H9 (cell line): Measurements from ENCODE around the gene CYSTM1. TPM values are rescaled to one million over a fixed set of nuclear protein-coding genes. Genes with fewer than 3 reads are reported as not detected.

Source experiments
- DNase-seq: peaks from one replicate; pipeline ENCODE4 v3.0.0-alpha.2; 2017
- H2AFZ ChIP-seq: one replicate; pipeline ENCODE4 v1.6.1; 2013; ENCODE audit warnings: mild to moderate bottlenecking, low read length, control low read depth, moderate library complexity
- H2AK5ac ChIP-seq: 2 replicates; pipeline ENCODE4 v1.6.1; 2013; ENCODE audit warnings: low read length, control low read depth, mixed read lengths; ENCODE audit not compliant: insufficient read length
- H2BK120ac ChIP-seq: one replicate; pipeline ENCODE4 v1.6.1; 2013; ENCODE audit warnings: low read depth, mild to moderate bottlenecking, low read length, control low read depth, inconsistent platforms; ENCODE audit not compliant: poor library complexity, severe bottlenecking
- H2BK12ac ChIP-seq: 2 replicates; pipeline ENCODE4 v1.6.1; 2013; ENCODE audit warnings: low read length, control low read depth, mixed read lengths, low read depth; ENCODE audit not compliant: insufficient read length
- H2BK15ac ChIP-seq: 2 replicates; pipeline ENCODE4 v1.6.1; 2013; ENCODE audit warnings: low read depth, low read length, control low read depth
- H2BK20ac ChIP-seq: one replicate; pipeline ENCODE4 v1.6.1; 2013; ENCODE audit warnings: low read depth, mild to moderate bottlenecking, low read length, control low read depth, inconsistent platforms; ENCODE audit not compliant: poor library complexity, severe bottlenecking
- H2BK5ac ChIP-seq: 2 replicates; pipeline ENCODE4 v1.6.1; 2013; ENCODE audit warnings: low read length, control low read depth, mixed read lengths; ENCODE audit not compliant: insufficient read length
- H3K14ac ChIP-seq: 2 replicates; pipeline ENCODE4 v1.6.1; 2013; ENCODE audit warnings: low read length, control low read depth; ENCODE audit not compliant: insufficient read depth
- H3K18ac ChIP-seq: 2 replicates; pipeline ENCODE4 v1.6.1; 2013; ENCODE audit warnings: low read depth, mild to moderate bottlenecking, mixed read lengths, low read length, control low read depth; ENCODE audit not compliant: insufficient read length
- H3K23ac ChIP-seq: 2 replicates; pipeline ENCODE4 v1.6.1; 2013; ENCODE audit warnings: low read length, control low read depth, mixed read lengths, low read depth; ENCODE audit not compliant: insufficient read length
- H3K23me2 ChIP-seq: 2 replicates; pipeline ENCODE4 v1.6.1; 2013; ENCODE audit warnings: low read depth, mild to moderate bottlenecking, mixed read lengths, low read length, control low read depth; ENCODE audit not compliant: insufficient read length, poor library complexity, severe bottlenecking
- H3K27ac ChIP-seq: 2 replicates; pipeline ENCODE4 v1.5.1; 2013; ENCODE audit warnings: low read length, control low read depth, mixed read lengths, low read depth; ENCODE audit not compliant: insufficient read length
- H3K27me3 ChIP-seq: 2 replicates; pipeline ENCODE4 v1.6.1; 2013; ENCODE audit warnings: low read length, control low read depth, inconsistent platforms; ENCODE audit not compliant: insufficient read depth
- H3K4ac ChIP-seq: 2 replicates; pipeline ENCODE4 v1.6.1; 2013; ENCODE audit warnings: low read depth, mild to moderate bottlenecking, control low read depth, inconsistent platforms, low read length, moderate library complexity
- H3K4me1 ChIP-seq: 2 replicates; pipeline ENCODE4 v1.6.1; 2013; ENCODE audit warnings: low read length, control low read depth, inconsistent platforms; ENCODE audit not compliant: insufficient read depth
- H3K4me2 ChIP-seq: 2 replicates; pipeline ENCODE4 v1.6.1; 2013; ENCODE audit warnings: low read length, control low read depth, mixed read lengths; ENCODE audit not compliant: insufficient read length, insufficient read depth
- H3K56ac ChIP-seq: 2 replicates; pipeline ENCODE4 v1.6.1; 2013; ENCODE audit warnings: low read depth, mild to moderate bottlenecking, mixed read lengths, low read length, control low read depth; ENCODE audit not compliant: insufficient read length
- H3K79me1 ChIP-seq: 2 replicates; pipeline ENCODE4 v1.6.1; 2013; ENCODE audit warnings: low read depth, mild to moderate bottlenecking, moderate library complexity, low read length, control low read depth, inconsistent platforms; ENCODE audit not compliant: insufficient read depth, poor library complexity, severe bottlenecking
- H3K79me2 ChIP-seq: 2 replicates; pipeline ENCODE4 v1.6.1; 2013; ENCODE audit warnings: low read length, control low read depth, inconsistent platforms; ENCODE audit not compliant: insufficient read depth
- H3K9ac ChIP-seq: 2 replicates; pipeline ENCODE4 v1.6.1; 2013; ENCODE audit warnings: low read length, control low read depth, mixed read lengths; ENCODE audit not compliant: insufficient read length; ENCODE audit errors: extremely low read depth
- H3K9me3 ChIP-seq: one replicate; pipeline ENCODE4 v1.6.1; 2013; ENCODE audit warnings: low read depth, low read length, inconsistent platforms; ENCODE audit not compliant: control insufficient read depth
- H3T11ph ChIP-seq: one replicate; pipeline ENCODE4 v1.6.1; 2013; ENCODE audit warnings: mild to moderate bottlenecking, low read length, control low read depth, inconsistent platforms
- H4K20me1 ChIP-seq: one replicate; pipeline ENCODE4 v1.6.1; 2013; ENCODE audit not compliant: control insufficient read depth, insufficient read length, insufficient read depth
- H4K5ac ChIP-seq: 2 replicates; pipeline ENCODE4 v1.6.1; 2013; ENCODE audit warnings: low read depth, mild to moderate bottlenecking, mixed read lengths, low read length, control low read depth; ENCODE audit not compliant: insufficient read length
- H4K8ac ChIP-seq: replicated peaks from 2 replicates; pipeline ENCODE4 v1.6.1; 2013; ENCODE audit warnings: low read length, control low read depth, mixed read lengths, low read depth; ENCODE audit not compliant: insufficient read length
- H4K91ac ChIP-seq: 2 replicates; pipeline ENCODE4 v1.6.1; 2013; ENCODE audit warnings: low read depth, mild to moderate bottlenecking, moderate library complexity, mixed read lengths, low read length, control low read depth; ENCODE audit not compliant: insufficient read length
- H3K27ac Mint-ChIP-seq, 3 experiments: 2 replicates in 2 of 3; 3 replicates in 1 of 3; pipeline ENCODE4 v1.8.0; 2020 to 2021; ENCODE audit warnings: mixed read lengths in 3 of 3, mild to moderate bottlenecking in 1 of 3, moderate library complexity in 1 of 3
- H3K27me3 Mint-ChIP-seq: 2 replicates; pipeline ENCODE4 v1.8.0; 2021; ENCODE audit warnings: low read depth, mild to moderate bottlenecking, moderate library complexity, mixed read lengths
- H3K36me3 Mint-ChIP-seq, 3 experiments: 2 replicates in 2 of 3; 3 replicates in 1 of 3; pipeline ENCODE4 v1.8.0; 2020 to 2021; ENCODE audit warnings: low read depth in 3 of 3, mixed read lengths in 3 of 3; ENCODE audit not compliant: insufficient read depth in 1 of 3
- H3K4me1 Mint-ChIP-seq, 2 experiments: 2 replicates each; pipeline ENCODE4 v1.8.0; 2020; ENCODE audit warnings: mixed read lengths in 2 of 2
- H3K4me3 Mint-ChIP-seq, 2 experiments: 2 replicates in 1 of 2; 3 replicates in 1 of 2; pipeline ENCODE4 v1.8.0; 2020 to 2021; ENCODE audit warnings: mild to moderate bottlenecking in 2 of 2, mixed read lengths in 2 of 2, moderate library complexity in 1 of 2
- H3K9me3 Mint-ChIP-seq, 2 experiments: 2 replicates in 1 of 2; 3 replicates in 1 of 2; pipeline ENCODE4 v1.8.0; 2020; ENCODE audit warnings: mild to moderate bottlenecking in 2 of 2, mixed read lengths in 2 of 2, moderate library complexity in 1 of 2
- CTCF ChIP-seq: fragments of 200-600 bp; sonication (generic); conservative IDR thresholded peaks from 3 replicates; pipeline ENCODE4 v1.8.0; 2021; ENCODE audit warnings: antibody characterized with exemption, mild to moderate bottlenecking
- WGBS: extraction: QIAGEN DNeasy Blood & Tissue Kit; methylation state at CpG from one replicate; pipeline ENCODE4 v1.1.7; 2013; ENCODE audit warnings: missing lambda C conversion rate, low lambda C conversion rate, mixed read lengths; ENCODE audit not compliant: insufficient read length; ENCODE audit errors: extremely low coverage; 5-methylcytosine and 5-hydroxymethylcytosine counted together
- total RNA-seq: library from RNA; stranded (reverse); gene quantifications from 2 replicates; pipeline ENCODE4 v1.2.1, GENCODE V29; 2021

Gene CYSTM1
- total RNA-seq, 1 experiment from 2014 or later = 20.6 TPM

- no peak overlapping the region for H4K5ac ChIP-seq
- no peaks in the 10 kb centered on the region for H3K27me3 ChIP-seq
- H4K8ac ChIP-seq = no peak overlapping the region
- Mint-ChIP-seq H3K4me1 (peaks cover 14 to 15% of the 10 kb centered on the region in 2 experiments), H3K9me3 (no peaks in the 10 kb centered on the region), H3K27me3 (peaks cover 12% of the 10 kb centered on the region), H3K4me3 (no peak overlapping the region), H3K36me3 (no peaks in the 10 kb centered on the region; a peak in 1 of 7 replicates), H3K27ac (no peak overlapping the region)
- H2BK20ac ChIP-seq = no peak overlapping the region
- no peak overlapping the region for H3K27ac ChIP-seq
- no peak overlapping the region for H3K14ac ChIP-seq
- H3K4ac ChIP-seq = no peak overlapping the region
- no peak overlapping the region for H3T11ph ChIP-seq
- no peak overlapping the region for H3K9ac ChIP-seq
- H2BK12ac ChIP-seq = no peak overlapping the region
- no peak overlapping the region for H4K91ac ChIP-seq
- no peak overlapping the region for H3K23ac ChIP-seq
- H2BK120ac ChIP-seq = no peak overlapping the region
- no CpG with 5 or more reads among the region's 2 CpGs for WGBS
- no peak overlapping the region for H2AFZ ChIP-seq
- H4K20me1 ChIP-seq = peaks cover 3% of the 10 kb centered on the region
- no peaks in the 10 kb centered on the region; the same call in 1 of the 2 replicates for H3K4me1 ChIP-seq
- H2BK5ac ChIP-seq = no peak overlapping the region
- H3K23me2 ChIP-seq = peaks cover 9% of the 10 kb centered on the region
- H2BK15ac ChIP-seq = no peak overlapping the region
- H3K79me1 ChIP-seq = no peaks in the 10 kb centered on the region
- H3K79me2 ChIP-seq = no peaks in the 10 kb centered on the region
- H3K9me3 ChIP-seq = no peaks in the 10 kb centered on the region
- no peak overlapping the region for H3K4me2 ChIP-seq
- no peak overlapping the region for H3K18ac ChIP-seq
- DNase-seq = no peak
- no peak overlapping the region for H3K56ac ChIP-seq
- no peak for TF ChIP-seq CTCF
- H2AK5ac ChIP-seq = no peak overlapping the region
Measured at GRCh38 chr5:140172483-140172882, 2.5 kb upstream of the CYSTM1 start.
